ENCODE measurements around the gene FCRL5.

FCRL5 gene

GRCh38 chr1:157523774-157524493 is 28.4 kb downstream of the FCRL5 start:
- no peak for DNase-seq

- no peak for DNase-seq
Observed at GRCh38 chr1:157521056-157521455, 31.3 kb downstream of the FCRL5 start.

- DNase-seq, result no peak
Observed at GRCh38 chr1:157520386-157520935, 31.9 kb downstream of the FCRL5 start.

GRCh38 chr1:157519451-157519850 is 32.9 kb downstream of the FCRL5 start:
- DNase-seq, result no peak

GRCh38 chr1:157517016-157517415 is 35.3 kb downstream of the FCRL5 start:
- DNase-seq, result no peak

GRCh38 chr1:157515709-157516108 is 36.6 kb downstream of the FCRL5 start:
- no peak for DNase-seq

- DNase-seq, result no peak
Observed at GRCh38 chr1:157515141-157515540, 37.2 kb downstream of the FCRL5 start.

- no peak for DNase-seq
Observed at GRCh38 chr1:157512036-157512969, 40.0 kb downstream of the FCRL5 start.

- DNase-seq, result no peak
Observed at GRCh38 chr1:157509546-157510232, 42.6 kb downstream of the FCRL5 start.

GRCh38 chr1:157505481-157506272 is 46.6 kb downstream of the FCRL5 start:
- DNase-seq, result peak; percentile 37

GRCh38 chr1:157504646-157505045 is 47.7 kb downstream of the FCRL5 start:
- no peak for DNase-seq

- DNase-seq, result no peak
Observed at GRCh38 chr1:157499521-157499920, 52.8 kb downstream of the FCRL5 start.

GRCh38 chr1:157498736-157499090 is 53.6 kb downstream of the FCRL5 start:
- DNase-seq, result no peak

- DNase-seq, result no peak
Observed at GRCh38 chr1:157497987-157498735, 54.2 kb downstream of the FCRL5 start.

GRCh38 chr1:157497284-157497683 is 55.0 kb downstream of the FCRL5 start:
- DNase-seq, result no peak

GRCh38 chr1:157496121-157496526 is 56.2 kb downstream of the FCRL5 start:
- DNase-seq, result peak; percentile 29

GRCh38 chr1:157495285-157495684 is 57.0 kb downstream of the FCRL5 start:
- DNase-seq, result no peak

GRCh38 chr1:157494093-157494492 is 58.2 kb downstream of the FCRL5 start:
- no peak for DNase-seq

- peak; percentile 26 for DNase-seq
Observed at GRCh38 chr1:157490467-157491165, 61.7 kb downstream of the FCRL5 start.

GRCh38 chr1:157488156-157488555 is 64.2 kb downstream of the FCRL5 start:
- DNase-seq, result no peak

GRCh38 chr1:157487504-157487903 is 64.8 kb downstream of the FCRL5 start:
- no peak for DNase-seq
